Liver (tissue), 9 donors: ENCODE results near the gene ADCY7. TPM values are rescaled to one million over a fixed set of nuclear protein-coding genes. Genes with fewer than 3 reads are reported as not detected.

Experiments
- DNase-seq: peaks from one replicate; pipeline ENCODE4 v3.0.0-alpha.2; 2017; ENCODE audit warnings: low spot score
- H3K27ac ChIP-seq, 2 donors: one replicate each; pipeline ENCODE4 v1.7.0; 2013; ENCODE audit warnings: inconsistent platforms in 2 of 2, low read length in 2 of 2, control low read depth in 1 of 2, low read depth in 1 of 2, mild to moderate bottlenecking in 1 of 2
- H3K27me3 ChIP-seq, 4 donors: one replicate each; pipeline versions ENCODE4 v1.6.1 to v1.7.0; 2013; ENCODE audit warnings: low read length in 3 of 4, inconsistent platforms in 1 of 4, mild to moderate bottlenecking in 1 of 4, moderate library complexity in 1 of 4; ENCODE audit not compliant: control insufficient read depth in 4 of 4, insufficient read depth in 4 of 4
- H3K36me3 ChIP-seq, 4 donors: one replicate each; pipeline versions ENCODE4 v1.6.1 to v1.7.0; 2013; ENCODE audit warnings: low read length in 3 of 4, mild to moderate bottlenecking in 3 of 4, low read depth in 1 of 4, moderate library complexity in 1 of 4; ENCODE audit not compliant: control insufficient read depth in 4 of 4, insufficient read depth in 3 of 4
- H3K4me1 ChIP-seq, 4 donors: one replicate each; pipeline versions ENCODE4 v1.6.1 to v1.7.0; 2013; ENCODE audit warnings: low read length in 3 of 4, mild to moderate bottlenecking in 3 of 4, moderate library complexity in 1 of 4; ENCODE audit not compliant: control insufficient read depth in 4 of 4, insufficient read depth in 4 of 4
- H3K4me3 ChIP-seq, 3 donors: one replicate each; pipeline versions ENCODE4 v1.6.1 to v1.7.0; 2013; ENCODE audit warnings: low read length in 3 of 3, control low read depth in 1 of 3, low read depth in 1 of 3, mild to moderate bottlenecking in 1 of 3
- H3K9ac ChIP-seq, 2 donors: one replicate each; pipeline ENCODE4 v1.7.0; 2013; ENCODE audit warnings: low read length in 2 of 2, mild to moderate bottlenecking in 2 of 2, moderate library complexity in 2 of 2, control low read depth in 1 of 2, low read depth in 1 of 2
- H3K9me3 ChIP-seq, 4 donors: one replicate each; pipeline versions ENCODE4 v1.6.1 to v1.7.0; 2013; ENCODE audit warnings: low read length in 3 of 4; ENCODE audit not compliant: control insufficient read depth in 4 of 4
- FOXA2 ChIP-seq: IDR thresholded peaks from 2 replicates; pipeline ENCODE4 v1.6.1; 2016; ENCODE audit warnings: antibody characterized with exemption
- HNF4A ChIP-seq, 2 donors: conservative IDR thresholded peaks; 2 replicates each; pipeline ENCODE4 v1.6.1; 2016; ENCODE audit warnings: antibody characterized with exemption in 2 of 2, mild to moderate bottlenecking in 2 of 2
- JUND ChIP-seq, 2 donors: IDR thresholded peaks; 2 replicates each; pipeline ENCODE4 v1.6.1; 2016; ENCODE audit warnings: antibody characterized with exemption in 2 of 2
- NR2F2 ChIP-seq: IDR thresholded peaks from 2 replicates; pipeline ENCODE4 v1.6.1; 2016; ENCODE audit warnings: antibody characterized with exemption
- RAD21 ChIP-seq, 2 donors: IDR thresholded peaks; 2 replicates each; pipeline ENCODE4 v1.6.1; 2016; ENCODE audit warnings: antibody characterized with exemption in 2 of 2, mild to moderate bottlenecking in 2 of 2
- RXRA ChIP-seq, 2 donors: IDR thresholded peaks; 2 replicates each; pipeline ENCODE4 v1.6.1; 2017 to 2018; ENCODE audit warnings: antibody characterized with exemption in 2 of 2, mild to moderate bottlenecking in 1 of 2
- SP1 ChIP-seq: IDR thresholded peaks from 2 replicates; pipeline ENCODE4 v1.6.1; 2018; ENCODE audit warnings: antibody characterized with exemption, mild to moderate bottlenecking
- TAF1 ChIP-seq: conservative IDR thresholded peaks from 2 replicates; pipeline ENCODE4 v1.6.1; 2016; ENCODE audit warnings: antibody characterized with exemption, mild to moderate bottlenecking
- YY1 ChIP-seq: IDR thresholded peaks from 2 replicates; pipeline ENCODE4 v1.6.1; 2016; ENCODE audit warnings: antibody characterized with exemption, mild to moderate bottlenecking
- WGBS: extraction: QIAGEN DNeasy Blood & Tissue Kit; methylation state at CpG from one replicate; pipeline ENCODE4 v1.1.7; 2013; 5-methylcytosine and 5-hydroxymethylcytosine counted together
- polyA plus RNA-seq, 2 donors: library from polyadenylated mRNA; stranded (reverse) in 1 of 2; unstranded in 1 of 2; fragments of 200-250 nt in 1 of 2; fragments of >200 nt in 1 of 2; fragmentation: Nextera tagmentation in 1 of 2; extraction: Ambion mirVana in 1 of 2; gene quantifications; one replicate each; pipeline versions ENCODE4 v1.2.1 to v1.2.3, GENCODE V29; 2013 to 2015
- total RNA-seq, 2 donors: library from RNA; depleted of rRNA; stranded (reverse); fragments of >200 nt; gene quantifications; one replicate each; pipeline ENCODE4 v1.2.3, GENCODE V29; 2014
- TF ChIP-seq, protein P1 (sequence below): fragments of 150-350 bp; IDR thresholded peaks from 2 replicates; pipeline ENCODE4 v1.5.1; 2017; ENCODE audit warnings: improper control_type of control experiment, low read depth, low read length; ENCODE audit not compliant: missing input control
- TF ChIP-seq, protein P2 (sequence below): IDR thresholded peaks from 2 replicates; pipeline ENCODE4 v1.6.1; 2016; ENCODE audit warnings: antibody characterized with exemption
- TF ChIP-seq, protein P3 (sequence below): IDR thresholded peaks from 2 replicates; pipeline ENCODE4 v1.6.1; 2016; ENCODE audit warnings: antibody characterized with exemption
- TF ChIP-seq, protein P4 (sequence below): IDR thresholded peaks from 2 replicates; pipeline ENCODE4 v1.6.1; 2016; ENCODE audit warnings: antibody characterized with exemption, mild to moderate bottlenecking
- donor health status: healthy.
- donor health status: healthy.
- donor health status: healthy.
- donor health status: healthy.
- donor health status: healthy.

The ADCY7 gene
- total and polyA plus RNA-seq, 4 donors = 1.8 to 43.9 (median 7.4) TPM

DNA sequence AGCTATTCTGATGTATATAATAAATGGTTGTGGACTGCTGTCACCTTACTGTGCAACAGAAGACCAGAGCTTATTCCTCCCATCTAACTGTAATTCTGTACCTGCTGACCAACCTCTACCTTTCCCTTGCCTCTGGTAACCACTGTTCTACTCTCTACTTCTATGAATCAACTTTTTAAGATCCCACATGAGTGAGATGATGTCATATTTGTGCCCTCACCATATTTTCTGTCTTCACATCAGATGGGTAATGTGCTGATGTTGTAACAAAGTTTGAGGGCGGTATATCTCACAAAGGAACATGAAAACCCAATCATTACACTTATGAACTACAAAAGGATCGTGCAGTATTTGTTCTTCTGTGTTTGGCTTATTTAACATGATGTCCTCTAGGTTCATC is 85.6 kb downstream of the ADCY7 start:
- TF ChIP-seq, protein P1, sequence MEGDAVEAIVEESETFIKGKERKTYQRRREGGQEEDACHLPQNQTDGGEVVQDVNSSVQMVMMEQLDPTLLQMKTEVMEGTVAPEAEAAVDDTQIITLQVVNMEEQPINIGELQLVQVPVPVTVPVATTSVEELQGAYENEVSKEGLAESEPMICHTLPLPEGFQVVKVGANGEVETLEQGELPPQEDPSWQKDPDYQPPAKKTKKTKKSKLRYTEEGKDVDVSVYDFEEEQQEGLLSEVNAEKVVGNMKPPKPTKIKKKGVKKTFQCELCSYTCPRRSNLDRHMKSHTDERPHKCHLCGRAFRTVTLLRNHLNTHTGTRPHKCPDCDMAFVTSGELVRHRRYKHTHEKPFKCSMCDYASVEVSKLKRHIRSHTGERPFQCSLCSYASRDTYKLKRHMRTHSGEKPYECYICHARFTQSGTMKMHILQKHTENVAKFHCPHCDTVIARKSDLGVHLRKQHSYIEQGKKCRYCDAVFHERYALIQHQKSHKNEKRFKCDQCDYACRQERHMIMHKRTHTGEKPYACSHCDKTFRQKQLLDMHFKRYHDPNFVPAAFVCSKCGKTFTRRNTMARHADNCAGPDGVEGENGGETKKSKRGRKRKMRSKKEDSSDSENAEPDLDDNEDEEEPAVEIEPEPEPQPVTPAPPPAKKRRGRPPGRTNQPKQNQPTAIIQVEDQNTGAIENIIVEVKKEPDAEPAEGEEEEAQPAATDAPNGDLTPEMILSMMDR = no peak
- no peak for TF ChIP-seq NR2F2
- TF ChIP-seq JUND (IDR thresholded peaks at IDR 0.05) = no peak
- no peak for DNase-seq
- Histone ChIP-seq H3K9ac (no peak overlapping the region), H3K4me3 (no peak overlapping the region), H3K36me3 (peaks cover 0 to 28% (median 19%) of the 10 kb centered on the region in 4 donors), H3K9me3 (no peaks in the 10 kb centered on the region), H3K27ac (no peak overlapping the region), H3K4me1 (no peaks in the 10 kb centered on the region), H3K27me3 (no peaks in the 10 kb centered on the region)
- WGBS = 95% methylated on average over 2 of the region's 2 CpGs

DNA sequence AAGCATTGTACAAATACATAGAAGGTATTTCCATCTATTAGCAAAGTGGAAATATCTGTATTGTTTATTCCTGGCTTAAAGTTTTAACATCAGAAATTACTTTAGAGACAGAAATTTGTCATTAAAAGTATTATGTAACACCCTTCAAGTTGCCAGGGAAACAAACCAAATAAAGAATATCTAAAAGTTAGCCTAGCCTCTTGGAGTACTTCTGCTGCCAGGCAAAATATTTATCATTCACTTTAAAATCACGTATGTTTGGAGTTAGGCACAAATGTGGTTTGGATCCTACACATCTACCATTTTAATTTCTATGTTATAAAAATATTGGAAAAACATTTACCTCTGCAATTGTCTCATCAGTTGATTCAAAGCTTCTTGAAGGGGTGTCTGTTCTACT is 87.7 kb downstream of the ADCY7 start:
- H3K27me3 ChIP-seq = no peaks in the 10 kb centered on the region
- no peaks in the 10 kb centered on the region for H3K9me3 ChIP-seq
- TF ChIP-seq YY1 = no peak
- TF ChIP-seq, protein P2, sequence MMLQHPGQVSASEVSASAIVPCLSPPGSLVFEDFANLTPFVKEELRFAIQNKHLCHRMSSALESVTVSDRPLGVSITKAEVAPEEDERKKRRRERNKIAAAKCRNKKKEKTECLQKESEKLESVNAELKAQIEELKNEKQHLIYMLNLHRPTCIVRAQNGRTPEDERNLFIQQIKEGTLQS = no peak
- no peak for TF ChIP-seq TAF1
- no peak for TF ChIP-seq SP1
- TF ChIP-seq, protein P3, sequence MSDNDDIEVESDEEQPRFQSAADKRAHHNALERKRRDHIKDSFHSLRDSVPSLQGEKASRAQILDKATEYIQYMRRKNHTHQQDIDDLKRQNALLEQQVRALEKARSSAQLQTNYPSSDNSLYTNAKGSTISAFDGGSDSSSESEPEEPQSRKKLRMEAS = no peak
- no peak for TF ChIP-seq FOXA2
- no peak for TF ChIP-seq RXRA (IDR thresholded peaks at IDR 0.05)
- no peak for TF ChIP-seq HNF4A (conservative IDR thresholded peaks at IDR 0.05)
- no peak for TF ChIP-seq RAD21 (IDR thresholded peaks at IDR 0.05)
- TF ChIP-seq JUND (IDR thresholded peaks at IDR 0.05) = no peak
- H3K9ac ChIP-seq = no peak overlapping the region
- peak overlapping the region in 1 of 2 donors; percentile 2 for H3K27ac ChIP-seq
- H3K4me3 ChIP-seq = no peak overlapping the region
- no peak for DNase-seq
- no peaks in the 10 kb centered on the region for H3K4me1 ChIP-seq
- peaks cover 0 to 28% (median 20%) of the 10 kb centered on the region in 4 donors for H3K36me3 ChIP-seq
- 23% methylated on average over 1 of the region's 1 CpG for WGBS

DNA sequence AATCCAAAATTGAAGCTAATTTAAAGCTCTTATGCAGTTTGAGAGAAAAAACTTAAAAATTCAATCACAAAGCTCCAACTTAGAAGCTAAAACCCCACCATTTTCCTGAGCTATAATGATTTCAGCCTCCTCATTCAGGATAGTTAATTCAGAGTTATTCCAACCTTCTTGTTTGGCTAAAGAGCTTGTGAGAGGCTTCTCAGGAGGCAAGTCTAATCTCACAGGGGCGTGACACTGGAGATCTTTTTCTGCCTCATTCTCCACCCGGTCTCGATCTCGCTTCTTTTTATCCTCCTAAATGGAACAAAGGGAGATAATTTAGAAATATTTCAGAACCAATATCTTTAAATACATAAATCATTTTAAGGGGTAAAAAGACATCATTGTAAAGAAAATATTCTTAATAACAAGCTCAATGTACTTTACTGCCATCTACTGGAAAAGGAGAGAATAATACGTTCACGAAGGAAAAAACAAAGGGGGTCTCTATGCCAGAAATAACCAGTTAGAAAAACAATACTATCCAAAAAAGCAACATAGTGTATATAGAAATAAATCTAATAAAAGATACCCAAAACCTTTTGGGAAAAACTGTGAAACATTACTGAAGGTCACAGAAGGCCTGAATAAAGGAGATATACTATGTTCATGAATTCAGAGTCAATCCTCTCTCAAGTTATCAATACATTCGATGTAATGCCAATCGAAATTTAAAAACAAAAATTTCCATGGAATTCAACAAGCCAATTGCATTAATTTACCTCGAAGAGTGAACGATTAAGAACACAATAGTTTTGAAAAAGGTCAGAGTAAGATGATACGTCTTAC is 88.5 kb downstream of the ADCY7 start:
- 77% methylated on average over 11 of the region's 11 CpGs for WGBS
- Histone ChIP-seq H3K9me3 (no peaks in the 10 kb centered on the region), H3K27ac (no peak overlapping the region), H3K9ac (no peak overlapping the region), H3K4me1 (peaks cover 0 to under 1% (median 0%) of the 10 kb centered on the region in 4 donors), H3K27me3 (no peaks in the 10 kb centered on the region), H3K4me3 (no peak overlapping the region), H3K36me3 (peaks cover 0 to 22% (median 15%) of the 10 kb centered on the region in 4 donors)
- TF ChIP-seq, protein P4, sequence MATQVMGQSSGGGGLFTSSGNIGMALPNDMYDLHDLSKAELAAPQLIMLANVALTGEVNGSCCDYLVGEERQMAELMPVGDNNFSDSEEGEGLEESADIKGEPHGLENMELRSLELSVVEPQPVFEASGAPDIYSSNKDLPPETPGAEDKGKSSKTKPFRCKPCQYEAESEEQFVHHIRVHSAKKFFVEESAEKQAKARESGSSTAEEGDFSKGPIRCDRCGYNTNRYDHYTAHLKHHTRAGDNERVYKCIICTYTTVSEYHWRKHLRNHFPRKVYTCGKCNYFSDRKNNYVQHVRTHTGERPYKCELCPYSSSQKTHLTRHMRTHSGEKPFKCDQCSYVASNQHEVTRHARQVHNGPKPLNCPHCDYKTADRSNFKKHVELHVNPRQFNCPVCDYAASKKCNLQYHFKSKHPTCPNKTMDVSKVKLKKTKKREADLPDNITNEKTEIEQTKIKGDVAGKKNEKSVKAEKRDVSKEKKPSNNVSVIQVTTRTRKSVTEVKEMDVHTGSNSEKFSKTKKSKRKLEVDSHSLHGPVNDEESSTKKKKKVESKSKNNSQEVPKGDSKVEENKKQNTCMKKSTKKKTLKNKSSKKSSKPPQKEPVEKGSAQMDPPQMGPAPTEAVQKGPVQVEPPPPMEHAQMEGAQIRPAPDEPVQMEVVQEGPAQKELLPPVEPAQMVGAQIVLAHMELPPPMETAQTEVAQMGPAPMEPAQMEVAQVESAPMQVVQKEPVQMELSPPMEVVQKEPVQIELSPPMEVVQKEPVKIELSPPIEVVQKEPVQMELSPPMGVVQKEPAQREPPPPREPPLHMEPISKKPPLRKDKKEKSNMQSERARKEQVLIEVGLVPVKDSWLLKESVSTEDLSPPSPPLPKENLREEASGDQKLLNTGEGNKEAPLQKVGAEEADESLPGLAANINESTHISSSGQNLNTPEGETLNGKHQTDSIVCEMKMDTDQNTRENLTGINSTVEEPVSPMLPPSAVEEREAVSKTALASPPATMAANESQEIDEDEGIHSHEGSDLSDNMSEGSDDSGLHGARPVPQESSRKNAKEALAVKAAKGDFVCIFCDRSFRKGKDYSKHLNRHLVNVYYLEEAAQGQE = no peak
- TF ChIP-seq, protein P1 = peak; percentile 43
- TF ChIP-seq RAD21 (IDR thresholded peaks at IDR 0.05) = peak; percentile 72 to 73
- DNase-seq = no peak
